HEK293T (cell line): Measurements from ENCODE around the gene MACC1.

Experiments
- BHLHE40 ChIP-seq: fragments of 450-650 bp; IDR thresholded peaks from 2 replicates; pipeline ENCODE4 v1.6.1; 2016; ENCODE audit warnings: mild to moderate bottlenecking, moderate library complexity, borderline replicate concordance
- ELF4 ChIP-seq: fragments of 450-650 bp; IDR thresholded peaks from 2 replicates; pipeline ENCODE4 v1.6.1; 2017; ENCODE audit warnings: antibody characterized with exemption
- FOXK2 ChIP-seq: fragments of 450-650 bp; IDR thresholded peaks from 2 replicates; pipeline ENCODE4 v1.6.1; 2016; ENCODE audit warnings: mild to moderate bottlenecking
- L3MBTL2 ChIP-seq: fragments of 450-650 bp; conservative IDR thresholded peaks from 2 replicates; pipeline ENCODE4 v1.6.1; 2016; ENCODE audit warnings: mild to moderate bottlenecking
- PKNOX1 ChIP-seq: fragments of 450-650 bp; IDR thresholded peaks from 2 replicates; pipeline ENCODE4 v1.6.1; 2016
- SP1 ChIP-seq: fragments of 450-650 bp; IDR thresholded peaks from 2 replicates; pipeline ENCODE4 v1.6.1; 2017
- SUZ12 ChIP-seq: fragments of 450-650 bp; IDR thresholded peaks from 2 replicates; pipeline ENCODE4 v1.6.1; 2016; ENCODE audit warnings: mild to moderate bottlenecking
- ZNF384 ChIP-seq: fragments of 450-650 bp; IDR thresholded peaks from 2 replicates; pipeline ENCODE4 v1.6.1; 2016

- TF ChIP-seq SP1 = no peak
- TF ChIP-seq FOXK2 = no peak
- TF ChIP-seq ELF4 = no peak
- TF ChIP-seq SUZ12 = no peak
- TF ChIP-seq PKNOX1 = no peak
- TF ChIP-seq BHLHE40 = no peak
- TF ChIP-seq ZNF384 = no peak
- TF ChIP-seq L3MBTL2 = no peak
Observed at GRCh38 chr7:20193873-20194272, 23.3 kb downstream of the MACC1 start.
